Cardiac septum (tissue), 1 donor: ENCODE results near the gene FIP1L1. TPM values are rescaled to one million over a fixed set of nuclear protein-coding genes. Genes with fewer than 3 reads are reported as not detected.
"Not testable (repeated sequence)": the region's sequence is repeated elsewhere in the genome, so short reads cannot be mapped to it uniquely, and the experiment has no call there.

Experiments used
- DNase-seq: peaks from one replicate; pipeline ENCODE4 v3.0.0-alpha.2; 2020; ENCODE audit warnings: low spot score
- intact Hi-C: fragments of 100-400 bp; cut with DNase I; formaldehyde crosslinking; loops from one replicate; pipeline ENCODE4 v1.14.0; 2022
- total RNA-seq: library from RNA; stranded (reverse); fragmentation: NEBNext Ultra II Directional; extraction: Animal tissue kit (Norgen Biotek cat#: 25700); gene quantifications from one replicate; pipeline ENCODE4 v1.2.1, GENCODE V29; 2021
- donor health status: DM: no; HTN: no; CAD: no.

The FIP1L1 gene
- total RNA-seq, 1 donor from 2014 or later = 39.2 TPM

DNA sequence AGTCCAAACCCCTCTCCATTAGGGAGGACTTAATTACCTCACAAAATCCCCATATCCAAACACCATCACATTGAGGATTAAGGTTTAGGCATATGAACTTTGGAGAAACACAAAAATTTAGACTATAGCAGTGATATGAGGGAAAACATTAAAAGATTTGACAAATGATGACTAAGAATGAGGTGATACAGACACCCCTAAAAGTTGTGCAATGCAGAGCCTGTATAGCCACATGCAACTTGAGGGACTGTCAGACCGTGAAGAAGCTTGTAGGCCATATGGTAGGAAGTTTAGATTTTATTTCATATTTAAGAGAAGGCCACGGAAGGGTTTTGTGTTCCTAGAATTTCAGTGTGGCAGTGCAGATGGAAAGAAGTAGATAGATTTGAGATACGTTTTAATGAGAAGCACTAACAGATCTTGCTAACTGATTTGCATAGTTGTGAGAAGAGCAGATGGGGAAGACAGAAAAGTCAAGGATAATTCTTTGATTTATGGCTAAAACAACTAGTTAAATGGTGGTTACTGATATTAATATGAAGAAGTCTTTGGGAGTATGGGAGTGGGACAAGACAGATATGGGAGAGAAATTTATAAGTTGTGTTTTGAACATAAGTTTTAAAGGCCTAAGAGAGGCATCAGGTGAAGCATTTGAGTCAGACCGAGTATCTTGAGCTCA lies 5.5 kb upstream of the FIP1L1 start:
- DNase-seq = no peak
- intact Hi-C loops = loop anchor here (10.0 kb wide), 1 partner anchor 357 kb away; no protein-coding TSS in a partner anchor

GRCh38 chr4:53374777-53375258 lies 2.6 kb upstream of the FIP1L1 start:
- intact Hi-C loops = loop anchor here (10.0 kb wide), 1 partner anchor 360 kb away; no protein-coding TSS in a partner anchor
- DNase-seq = no peak

DNA sequence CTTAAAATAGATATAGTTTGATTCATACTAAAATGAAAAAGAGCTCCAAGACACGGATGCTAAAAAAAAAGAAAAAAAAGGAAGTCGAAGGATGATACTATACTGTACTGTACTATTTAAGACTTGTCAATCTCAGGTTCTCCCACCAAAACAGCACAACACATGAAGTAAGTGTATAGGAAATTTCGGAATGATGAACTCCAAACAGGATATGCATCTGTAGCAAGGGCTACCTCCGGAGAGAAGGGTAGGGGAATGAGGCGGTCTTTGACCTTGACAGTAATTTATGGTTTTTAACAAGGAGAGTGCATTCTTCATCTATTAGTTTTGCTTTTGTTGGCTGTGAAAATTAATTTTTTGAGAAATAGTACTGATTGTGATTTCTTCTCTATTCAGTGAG lies 541 bp upstream of the FIP1L1 start:
- intact Hi-C loops = loop anchor here (1.0 to 10.0 kb wide), 2 partner anchors 11 to 362 kb away; partner anchors contain the start of gene SCFD2
- DNase-seq = no peak

- intact Hi-C loops = loop anchor here (10.0 kb wide), 1 partner anchor 363 kb away; no protein-coding TSS in a partner anchor
- DNase-seq = no peak
Measured at GRCh38 chr4:53378171-53378482, 686 bp downstream of the FIP1L1 start.

- no peak for DNase-seq
- intact Hi-C loops = no loop called here
Measured at GRCh38 chr4:53380221-53380620, 2.8 kb downstream of the FIP1L1 start.

DNA sequence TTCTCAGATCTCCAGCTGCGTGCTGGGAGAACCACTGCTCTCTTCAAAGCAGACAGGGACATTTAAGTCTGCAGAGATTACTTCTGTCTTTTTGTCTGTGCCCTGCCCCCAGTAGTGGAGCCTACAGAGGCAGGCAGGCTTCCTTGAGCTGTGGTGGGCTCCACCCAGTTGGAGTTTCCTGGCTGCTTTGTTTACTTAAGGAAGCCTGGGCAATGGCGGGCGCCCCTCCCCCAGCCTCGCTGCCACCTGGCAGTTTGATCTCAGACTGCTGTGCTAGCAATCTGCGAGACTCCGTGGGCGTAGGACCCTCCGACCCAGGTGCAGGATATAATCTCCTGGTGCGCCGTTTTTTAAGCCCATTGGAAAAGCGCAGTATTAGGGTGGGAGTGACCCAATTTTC lies 32.0 kb downstream of the FIP1L1 start:
- intact Hi-C loops, DNase-seq: not testable (repeated sequence)

DNA sequence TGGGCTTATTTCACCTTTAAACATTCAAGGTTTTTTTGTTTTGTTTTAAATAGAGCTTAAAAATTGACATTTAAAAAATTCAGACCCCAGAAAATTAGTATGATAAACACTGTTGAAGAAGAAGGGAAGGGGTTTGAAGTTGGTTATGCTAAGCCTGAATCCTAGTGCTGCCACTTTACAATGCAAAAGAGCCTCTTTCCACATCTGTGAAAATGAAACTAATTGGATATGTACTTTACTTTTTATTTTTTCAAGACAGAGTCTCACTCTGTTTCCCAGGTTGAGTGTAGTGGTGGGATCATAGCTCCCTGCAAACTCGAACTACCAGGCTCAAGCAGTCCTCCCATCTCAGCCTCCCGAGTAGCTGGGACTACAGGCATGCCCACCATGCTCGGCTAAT lies 41.8 kb downstream of the FIP1L1 start:
- intact Hi-C loops = no loop called here
- no peak for DNase-seq

DNA sequence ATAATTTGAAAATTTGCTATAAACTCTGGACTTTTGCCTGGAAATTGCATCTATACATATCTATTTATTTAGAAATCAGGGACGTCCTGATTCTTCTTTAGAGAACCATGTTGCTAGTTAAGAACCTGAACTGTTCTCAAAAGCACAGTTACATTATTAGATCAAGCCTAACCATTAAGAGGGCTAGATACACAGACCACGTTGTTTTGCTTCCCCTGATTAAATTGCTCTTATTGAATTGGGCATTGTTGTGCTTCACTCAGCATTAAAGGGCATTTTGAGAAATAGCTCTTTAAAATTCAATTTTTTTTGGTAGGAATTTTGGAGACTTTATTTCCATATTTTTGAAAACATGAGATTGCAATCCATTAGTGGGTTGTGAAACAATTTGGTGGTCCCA lies 44.4 kb downstream of the FIP1L1 start:
- intact Hi-C loops = no loop called here
- no peak for DNase-seq

DNA sequence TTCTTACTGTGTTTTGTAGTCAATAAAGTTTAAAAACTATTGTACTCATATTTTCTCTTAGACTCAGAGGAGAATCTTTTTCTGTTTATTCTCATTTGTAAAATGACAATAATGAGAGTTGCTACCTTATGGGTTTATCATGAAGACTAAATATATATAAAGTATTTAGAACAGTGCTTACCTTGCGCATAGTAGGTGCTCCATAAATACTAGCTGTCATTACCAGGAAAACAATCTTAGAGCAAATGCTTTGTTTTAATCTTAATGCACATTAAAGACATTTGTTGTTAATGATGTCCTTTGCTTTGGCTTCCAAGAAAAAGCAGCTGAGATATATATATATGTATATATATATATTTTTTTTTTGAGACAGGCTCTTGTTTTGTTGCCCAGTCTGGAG lies 44.9 kb downstream of the FIP1L1 start:
- intact Hi-C loops = no loop called here
- no peak for DNase-seq

- no peak for DNase-seq
- intact Hi-C loops = no loop called here
Measured at GRCh38 chr4:53424280-53424679, 46.8 kb downstream of the FIP1L1 start.

DNA sequence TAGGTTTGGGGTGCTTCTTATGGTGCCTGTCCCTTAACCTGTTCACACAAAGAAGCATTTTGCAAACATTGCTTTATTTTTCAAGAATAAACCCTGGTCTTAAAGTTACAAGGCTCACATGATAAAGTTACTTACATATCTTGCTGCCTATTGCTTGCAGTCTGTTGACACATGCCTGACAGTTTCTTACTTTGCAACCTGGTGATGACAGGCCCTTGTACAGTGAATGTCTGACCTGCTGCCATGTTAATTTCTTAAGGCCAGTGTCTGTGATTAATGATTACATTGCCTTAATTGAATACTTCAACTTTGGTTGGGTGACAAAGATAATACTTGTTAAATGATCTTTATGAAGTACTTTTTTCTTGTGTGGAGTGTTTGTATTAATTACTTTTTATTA lies 49.9 kb downstream of the FIP1L1 start:
- no peak for DNase-seq
- intact Hi-C loops = no loop called here

DNA sequence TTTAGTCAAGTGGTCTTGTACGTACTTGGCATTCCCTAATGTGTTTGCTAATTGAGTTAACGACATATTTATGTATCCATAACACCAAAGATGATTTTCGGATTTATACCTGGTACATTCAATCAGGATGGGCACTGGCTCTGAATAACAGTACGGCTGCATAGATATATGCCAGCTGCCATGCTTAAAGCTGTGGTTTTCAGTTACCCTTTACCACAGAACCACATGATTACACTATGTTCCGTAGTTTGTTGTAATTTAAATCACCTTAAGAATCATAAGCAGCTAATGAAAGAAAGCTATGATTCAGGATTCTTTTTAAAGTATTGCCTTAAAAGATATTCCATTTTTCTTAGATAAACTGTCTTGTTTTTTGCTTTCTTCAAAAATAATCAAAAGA lies 53.6 kb downstream of the FIP1L1 start:
- intact Hi-C loops = no loop called here
- no peak for DNase-seq

DNA sequence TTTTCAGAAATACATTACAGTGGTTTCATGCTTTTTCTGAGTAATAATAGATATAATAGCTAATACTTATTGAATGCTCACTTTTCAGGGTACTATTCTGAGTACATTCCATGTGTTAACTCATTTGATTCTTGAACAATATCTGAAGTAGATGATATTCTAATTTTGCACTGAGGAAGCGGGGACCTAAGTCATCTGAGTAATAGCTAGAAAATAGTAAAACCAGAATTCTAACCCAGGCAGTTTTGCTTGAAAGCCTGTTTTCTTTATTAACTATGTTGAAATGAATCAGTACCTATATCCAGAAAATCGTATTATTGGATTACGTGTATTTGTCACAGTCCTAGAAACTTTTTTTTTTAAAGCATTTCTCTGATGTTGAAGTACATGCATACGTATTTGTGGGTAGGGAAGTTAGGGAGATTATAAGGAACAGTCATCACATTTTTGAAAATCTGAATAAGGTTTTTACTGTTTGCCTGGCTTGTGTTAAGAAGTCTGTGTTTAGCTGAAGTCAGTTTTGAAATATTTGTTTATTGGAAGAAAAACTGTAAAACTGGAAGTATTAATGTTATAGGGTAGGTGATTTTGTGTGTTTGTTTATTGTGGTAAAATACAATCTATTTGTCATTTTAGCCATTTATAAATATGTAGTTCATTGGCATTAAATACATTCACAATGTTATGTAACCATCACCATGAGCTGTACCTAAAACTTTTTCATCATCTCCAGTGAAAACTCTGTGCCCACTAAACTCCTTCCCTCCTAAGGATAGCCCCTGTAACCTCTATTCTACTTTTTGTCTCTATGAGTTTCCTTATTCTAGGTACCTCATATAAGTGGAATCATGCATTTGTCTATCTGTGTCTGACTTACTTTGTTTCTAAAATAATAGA lies 55.3 kb downstream of the FIP1L1 start:
- intact Hi-C loops = no loop called here
- DNase-seq = no peak

- intact Hi-C loops = no loop called here
Measured at GRCh38 chr4:53436251-53436650, 58.8 kb downstream of the FIP1L1 start.

GRCh38 chr4:53441564-53441963 lies 64.1 kb downstream of the FIP1L1 start:
- intact Hi-C loops = no loop called here
- DNase-seq = no peak

More at GRCh38 chr4:53436251-53436650, 58.8 kb downstream of the FIP1L1 start:
- DNase-seq = no peak

GRCh38 chr4:53444954-53445353 lies 67.5 kb downstream of the FIP1L1 start:
- DNase-seq = no peak
- intact Hi-C loops = no loop called here

DNA sequence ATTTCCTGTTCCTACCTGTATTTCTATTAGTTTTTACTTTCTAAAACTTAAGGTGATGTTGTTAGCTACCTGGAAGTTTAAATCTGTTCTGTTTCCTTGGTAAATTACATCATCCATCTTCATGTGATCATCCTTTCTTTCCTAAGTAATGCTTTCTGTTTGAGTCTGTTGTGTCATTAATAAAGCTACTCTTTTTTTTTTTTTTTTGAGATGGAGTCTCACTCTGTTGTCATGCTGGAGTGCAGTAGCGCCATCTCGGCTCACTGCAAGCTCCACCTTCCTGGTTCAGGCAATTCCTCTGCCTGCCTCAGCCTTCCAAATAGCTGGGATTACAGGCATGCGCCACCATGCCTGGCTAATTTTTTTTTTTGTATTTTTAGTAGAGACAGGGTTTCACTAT lies 73.3 kb downstream of the FIP1L1 start:
- intact Hi-C loops = no loop called here
- no peak for DNase-seq

- DNase-seq = no peak
- intact Hi-C loops = no loop called here
Measured at GRCh38 chr4:53453385-53453784, 75.9 kb downstream of the FIP1L1 start.

DNA sequence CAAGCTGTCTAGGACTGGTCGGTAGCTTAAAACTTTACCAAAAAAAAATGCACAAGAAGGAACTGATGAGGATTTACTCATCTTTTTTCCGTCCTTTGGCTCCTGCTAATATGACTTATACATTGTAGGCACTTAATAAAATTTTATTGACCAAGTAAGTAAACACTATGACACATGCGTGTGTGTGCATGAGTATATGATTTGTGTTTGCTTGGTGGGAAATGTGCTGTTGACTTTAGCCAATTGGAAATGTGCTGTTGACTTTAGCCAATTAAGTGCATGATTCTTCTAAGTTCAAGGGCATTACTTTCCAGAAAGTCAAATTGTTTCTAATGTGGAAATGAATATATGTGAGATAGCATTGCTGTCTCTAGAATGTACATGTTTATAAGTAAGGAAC lies 78.3 kb downstream of the FIP1L1 start:
- intact Hi-C loops = no loop called here
- no peak for DNase-seq

DNA sequence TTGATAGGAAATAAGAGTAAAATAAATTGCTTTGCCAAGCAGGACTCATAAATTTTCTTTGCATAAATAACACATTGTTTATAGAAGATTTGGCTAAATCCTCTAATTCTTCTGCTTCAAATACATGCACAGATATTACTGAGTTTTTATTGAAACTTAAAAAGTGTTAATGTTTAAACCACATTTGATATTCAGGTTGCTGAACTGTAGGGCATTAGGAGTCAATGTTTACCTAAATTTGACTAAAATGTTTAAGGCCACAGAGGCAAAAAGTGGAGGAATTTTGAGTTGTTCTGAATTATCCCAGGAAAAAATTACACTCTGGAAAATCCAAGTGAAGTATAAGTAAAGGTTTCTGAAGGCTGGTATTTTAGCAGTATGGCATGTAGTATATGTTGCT lies 78.7 kb downstream of the FIP1L1 start:
- intact Hi-C loops = no loop called here
- no peak for DNase-seq

- no peak for DNase-seq
Measured at GRCh38 chr4:53459548-53459947, 82.1 kb downstream of the FIP1L1 start.

More at GRCh38 chr4:53459548-53459947, 82.1 kb downstream of the FIP1L1 start:
- intact Hi-C loops = no loop called here
